ENCODE measurements around the gene SIK2. TPM values are rescaled to one million over a fixed set of nuclear protein-coding genes. Genes with fewer than 3 reads are reported as not detected.

Gene SIK2
- total RNA-seq, 1 experiment from 2014 or later, result 13.9 TPM

DNA sequence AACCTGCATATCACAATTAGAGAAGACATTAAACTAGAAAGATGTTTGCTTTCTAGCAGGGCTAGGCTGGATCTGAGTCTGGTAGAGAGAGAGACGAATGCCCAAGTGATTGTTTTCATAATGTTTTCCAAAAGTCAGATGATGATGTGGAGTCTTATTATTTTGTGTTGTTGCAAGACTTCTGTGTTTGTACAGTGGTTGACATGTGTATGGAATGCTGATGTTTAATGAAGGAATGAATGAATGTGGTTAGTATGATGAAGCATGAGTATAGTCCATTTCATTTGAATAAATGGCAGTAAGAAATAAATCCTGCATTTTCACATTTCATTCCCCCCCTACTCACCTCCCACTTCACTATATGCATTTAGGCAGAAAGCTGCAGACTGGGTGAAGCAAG, 94.3 kb downstream of the SIK2 start:
- Mint-ChIP-seq H3K27me3 (ENCODE audit: unreplicated experiment) (no peaks in the 10 kb centered on the region), H3K4me1 (ENCODE audit: low read depth, unreplicated experiment) (peaks cover 15% of the 10 kb centered on the region), H3K27ac (ENCODE audit: unreplicated experiment) (no peak overlapping the region), H3K4me3 (ENCODE audit: low read depth, unreplicated experiment) (no peak overlapping the region), H3K36me3 (ENCODE audit: insufficient read depth, unreplicated experiment) (peaks cover 4% of the 10 kb centered on the region), H3K9me3 (ENCODE audit: low read depth, unreplicated experiment) (no peaks in the 10 kb centered on the region)
- CTCF ChIA-PET, result no interaction called here
- intact Hi-C loops (cut with micrococcal nuclease; ENCODE audit: unreplicated experiment), result no loop called here
- TF ChIP-seq, protein P1, sequence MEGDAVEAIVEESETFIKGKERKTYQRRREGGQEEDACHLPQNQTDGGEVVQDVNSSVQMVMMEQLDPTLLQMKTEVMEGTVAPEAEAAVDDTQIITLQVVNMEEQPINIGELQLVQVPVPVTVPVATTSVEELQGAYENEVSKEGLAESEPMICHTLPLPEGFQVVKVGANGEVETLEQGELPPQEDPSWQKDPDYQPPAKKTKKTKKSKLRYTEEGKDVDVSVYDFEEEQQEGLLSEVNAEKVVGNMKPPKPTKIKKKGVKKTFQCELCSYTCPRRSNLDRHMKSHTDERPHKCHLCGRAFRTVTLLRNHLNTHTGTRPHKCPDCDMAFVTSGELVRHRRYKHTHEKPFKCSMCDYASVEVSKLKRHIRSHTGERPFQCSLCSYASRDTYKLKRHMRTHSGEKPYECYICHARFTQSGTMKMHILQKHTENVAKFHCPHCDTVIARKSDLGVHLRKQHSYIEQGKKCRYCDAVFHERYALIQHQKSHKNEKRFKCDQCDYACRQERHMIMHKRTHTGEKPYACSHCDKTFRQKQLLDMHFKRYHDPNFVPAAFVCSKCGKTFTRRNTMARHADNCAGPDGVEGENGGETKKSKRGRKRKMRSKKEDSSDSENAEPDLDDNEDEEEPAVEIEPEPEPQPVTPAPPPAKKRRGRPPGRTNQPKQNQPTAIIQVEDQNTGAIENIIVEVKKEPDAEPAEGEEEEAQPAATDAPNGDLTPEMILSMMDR (IDR thresholded peaks at IDR 0.05; ENCODE audit: unreplicated experiment), result no peak
- DNase-seq, result no peak
- no TSS peak for BruUV-seq (replicated peaks)

DNA sequence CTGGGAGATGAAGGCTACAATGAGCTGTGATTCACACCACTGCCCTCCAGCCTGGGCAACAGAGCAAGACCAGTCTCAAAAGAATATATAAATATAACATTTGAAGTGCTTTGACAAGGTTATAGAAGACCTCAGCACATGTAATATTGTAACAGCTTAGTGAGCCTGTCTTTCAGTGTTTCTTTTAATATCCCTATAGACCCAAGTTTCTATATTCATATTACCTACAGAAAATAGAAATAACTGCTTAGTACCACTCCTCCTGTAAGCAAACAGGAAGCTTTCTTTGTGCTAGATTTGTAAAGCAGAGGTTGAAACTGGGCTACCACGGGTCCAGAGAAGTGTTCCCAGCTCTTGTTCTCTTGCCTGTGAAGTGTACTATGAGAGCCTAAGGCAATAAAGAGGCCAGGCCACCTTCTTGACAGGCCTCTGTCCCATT, 95.7 kb downstream of the SIK2 start:
- Mint-ChIP-seq H3K4me3 (ENCODE audit: low read depth, unreplicated experiment) (no peak overlapping the region), H3K4me1 (ENCODE audit: low read depth, unreplicated experiment) (peaks cover 10% of the 10 kb centered on the region), H3K27me3 (ENCODE audit: unreplicated experiment) (no peaks in the 10 kb centered on the region), H3K9me3 (ENCODE audit: low read depth, unreplicated experiment) (no peaks in the 10 kb centered on the region), H3K27ac (ENCODE audit: unreplicated experiment) (no peak overlapping the region), H3K36me3 (ENCODE audit: insufficient read depth, unreplicated experiment) (no peaks in the 10 kb centered on the region)
- CTCF ChIA-PET, result no interaction called here
- TF ChIP-seq, protein P1 (IDR thresholded peaks at IDR 0.05; ENCODE audit: unreplicated experiment), result no peak
- no peak for DNase-seq
- no TSS peak for BruUV-seq (replicated peaks)
- intact Hi-C loops (cut with micrococcal nuclease; ENCODE audit: unreplicated experiment), result no loop called here

DNA sequence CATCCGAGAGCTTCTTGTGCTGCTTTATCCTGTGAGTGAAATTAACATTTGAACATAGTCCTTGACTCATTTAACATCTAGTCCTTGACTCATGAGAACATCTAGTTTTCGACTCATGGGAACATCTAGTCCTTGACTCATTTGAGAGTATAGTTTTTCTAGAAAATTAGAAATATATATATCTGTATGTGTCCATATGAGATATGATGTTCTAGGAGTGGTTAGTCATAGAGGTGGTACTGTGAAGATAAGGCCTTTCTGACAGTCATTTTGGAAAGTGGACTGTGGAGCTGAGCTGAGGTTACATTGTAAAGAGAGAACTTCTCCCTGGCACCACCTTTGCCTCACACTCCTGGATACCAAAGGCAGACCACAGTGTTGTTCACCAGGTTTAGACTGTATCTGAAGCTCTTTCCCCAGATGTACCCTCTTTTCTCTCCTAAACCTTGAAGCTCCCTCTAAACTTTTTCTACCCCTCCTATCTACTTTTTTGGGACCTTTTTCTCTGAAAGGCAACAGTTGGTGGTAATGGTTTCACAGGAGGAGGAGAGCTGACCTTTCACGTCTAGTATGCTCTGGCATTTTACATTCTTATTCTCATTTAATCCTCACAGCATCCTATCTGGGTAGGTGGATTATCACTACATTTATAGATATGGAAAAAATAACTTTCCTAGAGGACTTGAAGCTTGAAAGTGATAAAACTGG, 96.8 kb downstream of the SIK2 start:
- H3K27me3 Mint-ChIP-seq (ENCODE audit: unreplicated experiment), result no peaks in the 10 kb centered on the region
- H3K4me1 Mint-ChIP-seq (ENCODE audit: low read depth, unreplicated experiment), result peaks cover 21% of the 10 kb centered on the region
- TF ChIP-seq, protein P1 (IDR thresholded peaks at IDR 0.05; ENCODE audit: unreplicated experiment), result no peak
- CTCF ChIA-PET, result no interaction called here
- peaks cover 1% of the 10 kb centered on the region for H3K36me3 Mint-ChIP-seq (ENCODE audit: insufficient read depth, unreplicated experiment)
- no peak overlapping the region for H3K27ac Mint-ChIP-seq (ENCODE audit: unreplicated experiment)
- H3K9me3 Mint-ChIP-seq (ENCODE audit: low read depth, unreplicated experiment), result no peaks in the 10 kb centered on the region
- no peak overlapping the region for H3K4me3 Mint-ChIP-seq (ENCODE audit: low read depth, unreplicated experiment)
- no TSS peak for BruUV-seq (replicated peaks)
- intact Hi-C loops (cut with micrococcal nuclease; ENCODE audit: unreplicated experiment), result no loop called here
- no peak for DNase-seq

DNA sequence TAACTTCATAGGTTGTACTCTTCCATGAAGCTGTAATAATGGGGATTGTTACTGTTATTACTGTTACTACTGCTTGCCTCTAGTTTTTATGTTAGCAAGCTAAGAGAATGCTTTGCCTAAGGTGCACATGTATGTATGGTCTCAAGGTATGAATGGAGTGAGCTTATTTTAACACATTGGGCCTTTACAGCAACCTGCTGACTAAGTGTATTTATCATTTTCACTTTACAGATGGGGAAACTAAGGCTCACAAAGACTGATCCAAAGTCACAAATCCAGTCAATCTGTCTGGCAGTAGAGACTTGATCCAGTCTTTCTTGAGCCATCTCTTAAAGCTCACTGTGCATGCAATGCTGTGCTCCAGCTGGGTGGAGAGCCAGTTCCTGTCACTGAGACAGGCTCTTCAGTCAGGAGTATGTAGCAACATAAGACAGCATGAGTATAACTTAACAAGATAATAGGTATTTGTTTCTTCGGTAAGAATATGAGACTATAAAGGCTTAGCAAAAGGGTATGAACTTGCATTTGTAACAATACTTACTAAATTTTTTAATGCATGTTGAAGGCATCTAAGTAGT, 97.4 kb downstream of the SIK2 start:
- DNase-seq, result no peak
- no peak overlapping the region for H3K4me3 Mint-ChIP-seq (ENCODE audit: low read depth, unreplicated experiment)
- CTCF ChIA-PET, result no interaction called here
- H3K27ac Mint-ChIP-seq (ENCODE audit: unreplicated experiment), result no peak overlapping the region
- no peaks in the 10 kb centered on the region for H3K9me3 Mint-ChIP-seq (ENCODE audit: low read depth, unreplicated experiment)
- peaks cover 20% of the 10 kb centered on the region for H3K4me1 Mint-ChIP-seq (ENCODE audit: low read depth, unreplicated experiment)
- no peaks in the 10 kb centered on the region for H3K27me3 Mint-ChIP-seq (ENCODE audit: unreplicated experiment)
- TF ChIP-seq, protein P1 (IDR thresholded peaks at IDR 0.05; ENCODE audit: unreplicated experiment), result no peak
- peaks cover 5% of the 10 kb centered on the region for H3K36me3 Mint-ChIP-seq (ENCODE audit: insufficient read depth, unreplicated experiment)
- intact Hi-C loops (cut with micrococcal nuclease; ENCODE audit: unreplicated experiment), result no loop called here
- BruUV-seq (replicated peaks), result no TSS peak

Data from Calu3 (cell line).